Activated T-helper 1 cell treated with anti-CD3 and anti-CD28 coated beads, Interleukin-12 subunit alpha, Interleukin-12 subunit beta, Interleukin-2, Interleukin-4 antibody, amounts not matched to agents 30 ng/mL and 10 ng/mL and 1 ng/mL, durations not matched to agents 14 hours and 24 hours and 36 hours (primary cell): ENCODE data around the gene EYA3. TPM values are rescaled to one million over a fixed set of nuclear protein-coding genes. Genes with fewer than 3 reads are reported as not detected.
A peak's percentile ranks its signal among the peaks of the same experiment; 100 is the strongest.

Experiments used
- DNase-seq: peaks from one replicate; pipeline ENCODE4 v3.0.0; 2021; ENCODE audit warnings: low spot score
- H3K27ac Mint-ChIP-seq: one replicate; pipeline ENCODE4 v1.8.0; 2021; ENCODE audit warnings: mild to moderate bottlenecking, mixed read lengths
- H3K27me3 Mint-ChIP-seq: one replicate; pipeline ENCODE4 v1.8.0; 2022; ENCODE audit warnings: mild to moderate bottlenecking, moderate library complexity, mixed read lengths; ENCODE audit not compliant: insufficient read depth
- H3K36me3 Mint-ChIP-seq: one replicate; pipeline ENCODE4 v1.8.0; 2021; ENCODE audit warnings: low read depth, mixed read lengths
- H3K4me1 Mint-ChIP-seq: one replicate; pipeline ENCODE4 v1.8.0; 2021; ENCODE audit warnings: low read depth, mixed read lengths
- H3K4me3 Mint-ChIP-seq: one replicate; pipeline ENCODE4 v1.8.0; 2021; ENCODE audit warnings: mild to moderate bottlenecking, moderate library complexity, mixed read lengths
- H3K9me3 Mint-ChIP-seq: one replicate; pipeline ENCODE4 v1.8.0; 2021; ENCODE audit warnings: mixed read lengths
- intact Hi-C: fragments of 100-400 bp; cut with micrococcal nuclease; formaldehyde crosslinking; loops from one replicate; pipeline ENCODE4 v1.15.1; 2024
- total RNA-seq: library from RNA; stranded (reverse); gene quantifications from 2 replicates; pipeline ENCODE4 v1.2.3, GENCODE V29; 2022

Gene EYA3
- total RNA-seq, 1 donor from 2014 or later = 32.2 TPM

DNA sequence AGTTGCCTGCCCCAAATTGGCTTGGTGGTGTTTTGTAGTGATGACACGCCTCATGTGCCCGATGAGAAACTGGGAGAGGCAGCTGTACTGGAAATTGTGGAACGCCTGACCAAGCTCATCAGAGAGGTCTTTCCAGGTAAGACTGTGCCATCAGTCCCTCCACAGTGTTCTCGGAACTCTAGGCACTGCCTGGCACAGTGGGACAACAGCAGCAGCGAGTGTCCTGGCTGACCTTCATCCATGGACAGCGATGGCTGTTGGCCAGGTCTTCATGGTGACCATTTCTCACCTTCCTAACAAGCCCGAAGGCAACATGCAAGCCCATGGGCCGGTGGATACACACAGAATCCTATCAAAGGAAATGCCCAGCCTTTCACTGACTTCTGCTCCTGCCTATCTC lies 139.4 kb downstream of the EYA3 start:
- Mint-ChIP-seq H3K36me3 (no peaks in the 10 kb centered on the region), H3K27me3 (peaks cover 7% of the 10 kb centered on the region), H3K4me3 (no peak overlapping the region), H3K27ac (no peak overlapping the region), H3K9me3 (no peaks in the 10 kb centered on the region), H3K4me1 (peaks cover 4% of the 10 kb centered on the region)
- intact Hi-C loops = no loop called here
- no peak for DNase-seq

DNA sequence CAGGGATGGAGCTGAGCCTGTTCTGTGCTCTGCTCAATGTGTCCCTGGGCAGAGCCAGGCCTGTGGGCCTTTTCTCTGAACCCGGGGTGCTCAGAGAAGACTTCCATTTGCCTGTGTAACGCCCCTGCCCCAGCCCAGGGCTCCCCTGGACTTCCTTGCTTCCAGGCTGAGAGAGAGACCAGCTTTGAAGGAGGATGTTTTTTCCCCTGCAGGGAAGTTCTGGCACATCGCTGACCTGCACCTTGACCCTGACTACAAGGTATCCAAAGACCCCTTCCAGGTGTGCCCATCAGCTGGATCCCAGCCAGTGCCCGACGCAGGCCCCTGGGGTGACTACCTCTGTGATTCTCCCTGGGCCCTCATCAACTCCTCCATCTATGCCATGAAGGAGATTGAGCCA lies 143.4 kb downstream of the EYA3 start:
- Mint-ChIP-seq H3K9me3 (no peaks in the 10 kb centered on the region), H3K27me3 (no peaks in the 10 kb centered on the region), H3K36me3 (no peaks in the 10 kb centered on the region), H3K4me1 (peaks cover 35% of the 10 kb centered on the region), H3K27ac (peak overlapping the region; percentile 12), H3K4me3 (no peak overlapping the region)
- DNase-seq = no peak
- intact Hi-C loops = no loop called here

DNA sequence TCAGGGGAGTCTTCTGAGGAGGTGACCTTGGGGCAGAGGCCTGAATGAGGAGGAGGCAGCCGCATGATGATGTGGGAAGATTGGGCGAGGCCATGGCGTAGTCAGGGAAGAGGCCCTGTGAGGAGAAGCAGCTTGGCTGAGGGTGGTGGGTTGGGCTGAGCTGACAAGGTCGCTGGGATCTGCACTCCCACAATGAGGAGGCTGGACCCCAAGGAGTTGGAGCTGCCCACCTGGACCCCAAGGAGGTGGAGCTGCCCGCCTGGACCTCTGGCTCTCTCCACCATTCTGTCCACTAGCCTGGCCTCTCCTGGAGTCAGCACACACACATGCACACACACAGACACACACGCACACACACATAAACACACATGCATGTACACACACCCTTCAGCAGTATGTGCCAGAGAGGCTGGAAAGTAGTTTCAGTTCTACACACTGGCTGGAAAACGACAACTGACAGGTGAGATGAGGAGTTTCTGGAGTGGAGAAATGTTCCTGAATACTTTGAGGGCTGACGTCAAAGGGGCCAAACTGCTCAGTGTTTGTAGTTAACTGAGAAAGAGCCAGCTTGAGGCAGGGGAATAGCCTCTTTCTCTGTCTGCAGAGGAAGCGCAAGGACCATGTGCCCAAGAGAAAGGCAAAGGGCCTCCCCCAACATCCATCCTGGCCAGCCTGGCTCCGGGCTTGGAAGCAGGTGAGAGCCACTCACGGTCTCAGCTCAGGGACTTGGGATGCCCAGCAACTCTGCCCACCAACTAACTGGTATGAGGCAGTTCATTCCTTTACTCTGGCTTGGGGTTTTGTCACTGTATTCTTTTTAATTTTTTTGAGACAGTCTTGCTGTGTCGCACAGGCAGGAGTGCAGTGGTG lies 146.5 kb downstream of the EYA3 start:
- H3K4me1 Mint-ChIP-seq = peaks cover 44% of the 10 kb centered on the region
- no peaks in the 10 kb centered on the region for H3K9me3 Mint-ChIP-seq
- H3K4me3 Mint-ChIP-seq = no peak overlapping the region
- no peaks in the 10 kb centered on the region for H3K27me3 Mint-ChIP-seq
- intact Hi-C loops = loop anchor here (5.0 kb wide), 1 partner anchor 265 kb away; no protein-coding TSS in a partner anchor
- peak overlapping the region; percentile 32 for H3K27ac Mint-ChIP-seq
- H3K36me3 Mint-ChIP-seq = no peaks in the 10 kb centered on the region
- DNase-seq = no peak

DNA sequence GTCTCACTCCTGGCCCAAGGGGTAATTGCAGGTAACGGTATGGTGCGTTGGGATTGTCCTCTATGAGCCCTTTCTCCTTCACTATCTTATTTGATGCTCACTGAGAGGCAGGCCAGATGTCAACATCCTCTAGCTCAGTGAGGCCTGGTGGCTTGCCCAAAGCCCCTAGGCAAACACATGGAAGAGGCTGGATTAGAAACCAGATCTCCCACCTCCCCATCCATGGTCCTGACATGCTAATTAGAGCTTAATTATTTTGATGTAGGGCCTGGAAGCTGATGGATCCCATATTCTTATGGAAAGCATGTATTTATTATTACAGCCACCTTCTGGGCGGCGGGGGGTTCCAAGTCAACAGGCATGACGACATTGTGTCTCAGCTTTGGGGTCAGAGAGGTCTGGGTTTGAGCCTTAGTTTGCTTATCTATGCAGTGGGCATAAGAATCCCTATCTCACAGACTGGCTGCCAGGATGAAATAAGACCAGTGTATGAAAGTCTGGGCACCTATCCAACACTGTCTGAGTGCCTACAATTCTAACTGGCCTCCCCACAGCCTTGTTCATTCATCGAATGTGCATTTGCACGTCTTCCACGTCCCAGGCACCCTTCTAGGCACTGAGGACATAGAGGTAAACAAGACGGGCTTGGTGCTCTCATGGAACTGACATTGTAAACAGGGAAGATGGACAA lies 147.4 kb downstream of the EYA3 start:
- H3K4me1 Mint-ChIP-seq = peaks cover 44% of the 10 kb centered on the region
- H3K9me3 Mint-ChIP-seq = no peaks in the 10 kb centered on the region
- H3K36me3 Mint-ChIP-seq = no peaks in the 10 kb centered on the region
- H3K27ac Mint-ChIP-seq = peak overlapping the region; percentile 32
- DNase-seq = no peak
- H3K27me3 Mint-ChIP-seq = no peaks in the 10 kb centered on the region
- intact Hi-C loops = loop anchor here (1.0 to 5.0 kb wide), 2 partner anchors 38 to 266 kb away; no protein-coding TSS in a partner anchor
- H3K4me3 Mint-ChIP-seq = no peak overlapping the region

DNA sequence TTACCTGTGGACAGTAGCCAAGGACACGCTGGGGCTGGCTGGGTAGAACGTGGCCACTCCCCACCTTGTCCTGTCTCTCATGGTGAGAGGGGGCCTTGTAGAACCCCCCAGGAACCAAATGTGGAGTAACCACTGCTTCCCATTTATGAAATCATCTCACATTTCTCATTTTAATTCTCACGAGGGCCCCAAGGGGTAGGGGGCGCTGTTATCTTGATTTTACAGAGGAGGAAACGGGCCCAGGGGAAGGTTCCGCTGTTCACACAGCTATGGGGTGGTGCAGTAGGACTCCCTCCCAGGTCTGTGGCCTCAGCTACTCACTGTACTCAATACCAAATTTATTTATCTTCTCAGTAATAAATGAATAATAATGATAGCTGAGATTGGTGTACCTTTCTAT lies 148.1 kb downstream of the EYA3 start:
- H3K4me1 Mint-ChIP-seq = peaks cover 50% of the 10 kb centered on the region
- intact Hi-C loops = loop anchor here (1.0 to 5.0 kb wide), 2 partner anchors 39 to 267 kb away; no protein-coding TSS in a partner anchor
- no peaks in the 10 kb centered on the region for H3K36me3 Mint-ChIP-seq
- H3K4me3 Mint-ChIP-seq = no peak overlapping the region
- H3K27me3 Mint-ChIP-seq = peaks cover 6% of the 10 kb centered on the region
- DNase-seq = peak; percentile 53
- H3K9me3 Mint-ChIP-seq = no peaks in the 10 kb centered on the region
- H3K27ac Mint-ChIP-seq = peak overlapping the region; percentile 61

DNA sequence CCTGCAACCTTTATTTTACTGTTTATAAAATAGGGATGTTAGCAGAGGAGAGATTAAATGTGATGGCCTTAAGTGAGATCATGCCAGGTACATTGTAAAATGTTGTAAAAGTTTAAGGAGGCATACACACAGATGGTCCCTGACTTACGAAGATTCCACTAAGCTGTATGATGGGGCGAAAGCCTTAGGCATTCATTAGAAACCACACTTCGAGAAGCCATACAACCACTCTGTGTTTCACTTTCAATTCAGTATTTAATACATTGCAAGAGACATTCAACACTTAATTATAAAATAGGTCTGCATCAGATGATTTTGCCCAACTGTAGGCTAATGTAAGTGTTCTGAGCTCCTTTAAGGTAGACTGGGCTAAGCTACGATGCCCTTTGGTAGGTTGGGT lies 149.9 kb downstream of the EYA3 start:
- no peaks in the 10 kb centered on the region for H3K9me3 Mint-ChIP-seq
- H3K4me3 Mint-ChIP-seq = no peak overlapping the region
- no peak for DNase-seq
- no peak overlapping the region for H3K27ac Mint-ChIP-seq
- peaks cover 49% of the 10 kb centered on the region for H3K4me1 Mint-ChIP-seq
- peaks cover 9% of the 10 kb centered on the region for H3K27me3 Mint-ChIP-seq
- no peaks in the 10 kb centered on the region for H3K36me3 Mint-ChIP-seq
- intact Hi-C loops = no loop called here

DNA sequence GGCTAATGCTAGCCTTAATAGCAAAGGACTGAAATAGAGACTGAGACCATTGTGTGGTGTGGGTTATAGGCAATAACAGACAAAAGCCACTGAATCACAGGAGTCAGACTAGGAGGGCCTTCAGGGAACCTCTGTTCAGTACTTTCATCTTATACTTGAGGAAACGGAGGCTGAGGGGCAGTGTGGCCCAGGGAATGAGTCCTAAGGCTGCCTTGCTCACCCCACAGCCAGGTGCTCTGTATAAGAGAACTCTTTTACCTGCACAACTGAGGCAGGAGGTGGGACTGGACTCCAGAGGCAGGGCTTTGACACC lies 150.9 kb downstream of the EYA3 start:
- no peak overlapping the region for H3K4me3 Mint-ChIP-seq
- H3K27ac Mint-ChIP-seq = no peak overlapping the region
- intact Hi-C loops = no loop called here
- peaks cover 45% of the 10 kb centered on the region for H3K4me1 Mint-ChIP-seq
- no peaks in the 10 kb centered on the region for H3K9me3 Mint-ChIP-seq
- H3K36me3 Mint-ChIP-seq = no peaks in the 10 kb centered on the region
- H3K27me3 Mint-ChIP-seq = peaks cover 9% of the 10 kb centered on the region
- DNase-seq = no peak

DNA sequence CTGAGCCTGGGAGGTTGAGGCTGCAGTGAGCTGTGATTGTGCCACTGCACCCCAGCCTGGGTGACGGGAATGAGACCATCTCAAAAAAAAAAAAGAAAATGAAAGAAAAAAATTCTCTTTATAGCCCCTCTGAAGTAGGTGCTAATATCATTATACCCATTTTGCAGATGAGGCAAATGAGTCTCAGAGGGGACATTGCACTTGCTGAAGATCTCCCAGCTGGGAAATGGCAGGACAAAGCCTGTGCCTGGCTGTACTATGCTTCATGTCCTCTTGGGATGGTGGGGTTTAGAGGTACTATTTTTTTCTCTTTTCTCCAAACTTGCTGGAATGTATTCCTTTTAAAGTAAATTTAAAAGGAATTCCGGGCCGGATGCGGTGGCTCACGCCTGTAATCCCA lies 152.0 kb downstream of the EYA3 start:
- no peak overlapping the region for H3K4me3 Mint-ChIP-seq
- no peaks in the 10 kb centered on the region for H3K9me3 Mint-ChIP-seq
- H3K4me1 Mint-ChIP-seq = peaks cover 49% of the 10 kb centered on the region
- H3K36me3 Mint-ChIP-seq = no peaks in the 10 kb centered on the region
- intact Hi-C loops = no loop called here
- no peak for DNase-seq
- H3K27me3 Mint-ChIP-seq = peaks cover 9% of the 10 kb centered on the region
- H3K27ac Mint-ChIP-seq = no peak overlapping the region

DNA sequence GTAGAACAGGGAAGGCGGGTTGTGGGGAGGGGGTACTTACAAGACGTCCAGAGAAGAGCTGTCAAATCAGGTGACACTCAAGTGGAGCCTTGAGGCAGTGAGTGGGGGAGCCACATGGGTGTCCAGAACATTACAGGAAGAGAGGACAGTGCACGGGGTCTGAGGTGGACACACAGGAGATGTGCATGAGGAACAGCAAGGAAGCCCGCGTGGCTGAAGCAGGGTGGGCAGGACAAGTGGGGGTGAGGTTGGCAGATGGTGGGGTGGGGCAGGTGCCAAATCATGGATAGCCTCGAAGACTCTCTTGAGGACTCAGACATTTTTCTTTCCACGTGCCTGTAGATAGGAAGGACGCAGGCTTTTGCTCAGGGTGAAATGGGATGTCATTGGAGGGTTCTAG lies 152.7 kb downstream of the EYA3 start:
- intact Hi-C loops = no loop called here
- Mint-ChIP-seq H3K9me3 (no peaks in the 10 kb centered on the region), H3K36me3 (no peaks in the 10 kb centered on the region), H3K4me1 (peaks cover 49% of the 10 kb centered on the region), H3K27ac (no peak overlapping the region), H3K4me3 (no peak overlapping the region), H3K27me3 (peaks cover 9% of the 10 kb centered on the region)
- no peak for DNase-seq

DNA sequence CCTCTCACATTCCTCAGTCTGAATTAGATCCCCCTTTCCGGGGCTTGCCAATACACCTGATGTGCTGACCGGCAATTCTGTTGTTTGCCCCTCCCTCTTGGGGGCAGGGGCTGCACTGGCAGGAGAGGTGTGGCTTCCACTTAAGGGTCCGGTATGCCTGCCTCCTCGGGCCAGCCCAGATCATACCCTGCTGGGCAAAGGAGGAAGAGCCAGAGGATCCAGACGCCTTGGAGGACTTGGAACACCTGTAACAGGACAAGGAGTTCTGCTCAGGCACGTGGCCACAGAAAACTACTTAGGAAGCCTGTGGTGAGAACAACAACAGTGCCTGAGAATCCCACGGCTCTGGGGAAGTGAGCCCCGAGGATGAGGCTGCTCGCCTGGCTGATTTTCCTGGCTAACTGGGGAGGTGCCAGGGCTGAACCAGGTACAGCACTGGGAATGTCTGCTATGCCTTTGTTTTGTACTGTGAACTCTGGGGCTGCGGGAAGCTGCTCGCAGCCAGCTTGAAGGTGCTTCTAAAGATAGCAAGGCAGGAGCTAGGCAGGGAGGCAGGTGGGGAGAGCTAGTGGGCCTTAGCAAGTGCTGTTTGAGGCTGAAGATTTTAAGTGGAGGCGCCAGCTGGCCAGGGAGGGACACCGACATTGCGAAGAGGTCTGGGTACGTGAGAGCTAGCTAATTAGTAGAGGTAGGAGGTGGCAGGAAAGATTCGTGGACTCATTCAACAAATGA lies 153.4 kb downstream of the EYA3 start, which contains the start of gene SMPDL3B:
Gene SMPDL3B (plus strand): TSS at position 183 of the 732 bp plus-strand sequence. CDS start 184 bp downstream, at position 367.
- no peak within 1 kb of the TSS for H3K27ac Mint-ChIP-seq
- peaks cover 10% of the 10 kb centered on the region for H3K27me3 Mint-ChIP-seq
- H3K36me3 Mint-ChIP-seq = no peaks in the 10 kb centered on the region
- intact Hi-C loops = no loop called here
- no peak within 1 kb of the TSS for H3K4me3 Mint-ChIP-seq
- H3K9me3 Mint-ChIP-seq = no peaks in the 10 kb centered on the region
- peaks cover 42% of the 10 kb centered on the region for H3K4me1 Mint-ChIP-seq
- no peak for DNase-seq

DNA sequence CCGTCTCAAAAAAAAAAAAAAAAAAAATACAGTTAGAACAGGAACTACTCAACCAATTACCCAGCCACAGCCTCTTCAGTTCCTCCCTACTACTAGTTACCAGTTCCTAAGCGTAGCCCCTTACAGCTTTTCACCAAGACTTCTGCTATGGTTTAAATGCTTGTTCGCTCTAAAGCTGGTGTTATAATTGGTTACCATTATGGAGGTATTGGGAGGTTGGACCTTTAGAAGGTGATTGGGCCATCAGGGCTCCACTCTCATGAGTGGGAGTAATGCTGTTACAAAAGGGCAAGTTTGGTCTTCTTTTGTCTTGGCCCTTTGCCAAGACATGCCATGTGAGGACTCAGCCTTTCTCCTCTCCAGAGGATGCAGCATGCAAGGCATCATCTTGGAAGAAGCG lies 156.7 kb downstream of the EYA3 start:
- no peak overlapping the region for H3K27ac Mint-ChIP-seq
- DNase-seq = no peak
- H3K9me3 Mint-ChIP-seq = no peaks in the 10 kb centered on the region
- H3K4me3 Mint-ChIP-seq = no peak overlapping the region
- no peaks in the 10 kb centered on the region for H3K36me3 Mint-ChIP-seq
- H3K27me3 Mint-ChIP-seq = peaks cover 10% of the 10 kb centered on the region
- peaks cover 33% of the 10 kb centered on the region for H3K4me1 Mint-ChIP-seq
- intact Hi-C loops = no loop called here

DNA sequence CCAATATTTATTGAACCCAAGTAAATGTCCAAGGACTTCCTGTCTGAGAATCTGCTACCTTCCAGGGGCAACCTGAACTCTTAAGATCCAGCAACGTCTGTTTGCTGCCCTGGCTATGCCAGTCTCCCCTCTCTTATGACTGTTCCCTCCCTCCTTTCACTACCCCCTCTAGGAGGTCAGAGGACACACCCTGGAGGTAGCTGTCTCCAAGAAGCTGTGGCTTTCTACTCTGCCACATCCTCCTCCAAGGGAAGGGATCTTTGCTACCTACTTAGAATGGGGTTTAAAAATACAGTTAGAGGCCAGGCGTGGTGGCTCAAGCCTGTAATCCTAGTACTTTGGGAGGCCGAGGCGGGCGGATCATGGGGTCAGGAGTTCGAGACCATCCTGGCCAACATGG lies 157.2 kb downstream of the EYA3 start:
- no peaks in the 10 kb centered on the region for H3K9me3 Mint-ChIP-seq
- H3K27me3 Mint-ChIP-seq = peaks cover 10% of the 10 kb centered on the region
- intact Hi-C loops = no loop called here
- peaks cover 33% of the 10 kb centered on the region for H3K4me1 Mint-ChIP-seq
- no peak overlapping the region for H3K4me3 Mint-ChIP-seq
- no peaks in the 10 kb centered on the region for H3K36me3 Mint-ChIP-seq
- no peak for DNase-seq
- no peak overlapping the region for H3K27ac Mint-ChIP-seq
